Tibial nerve (tissue), 4 donors: ENCODE results near the gene WRAP73. TPM values are rescaled to one million over a fixed set of nuclear protein-coding genes. Genes with fewer than 3 reads are reported as not detected.

Experiments used
- DNase-seq, 2 donors: peaks; one replicate each; pipeline ENCODE4 v3.0.0-alpha.2; 2019; ENCODE audit warnings: low spot score in 2 of 2
- H3K27ac ChIP-seq, 4 donors: fragments of 200-600 bp; sonication (generic) in 3 of 4; one replicate each; pipeline ENCODE4 v1.5.1; 2017 to 2019; ENCODE audit warnings: mild to moderate bottlenecking in 1 of 4
- H3K27me3 ChIP-seq, 2 donors: fragments of 200-600 bp; sonication (generic) in 1 of 2; one replicate each; pipeline versions ENCODE4 v1.5.1 to v1.6.0; 2017 to 2019
- H3K36me3 ChIP-seq, 3 donors: fragments of 200-600 bp; sonication (generic); one replicate each; pipeline ENCODE4 v1.5.1; 2018 to 2019
- H3K4me1 ChIP-seq, 4 donors: fragments of 200-600 bp; sonication (generic) in 3 of 4; one replicate each; pipeline ENCODE4 v1.5.1; 2017 to 2019
- H3K4me3 ChIP-seq, 4 donors: fragments of 200-600 bp; sonication (generic) in 3 of 4; one replicate each; pipeline ENCODE4 v1.5.1; 2017 to 2019; ENCODE audit warnings: mild to moderate bottlenecking in 1 of 4, moderate library complexity in 1 of 4
- H3K9me3 ChIP-seq, 4 donors: fragments of 200-600 bp; sonication (generic) in 3 of 4; one replicate each; pipeline ENCODE4 v1.5.1; 2017 to 2019
- EP300 ChIP-seq, 2 donors: sonication (generic); formaldehyde crosslinking; IDR thresholded peaks; one replicate each; pipeline ENCODE4 v1.6.1; 2017; ENCODE audit warnings: antibody characterized with exemption in 2 of 2, mild to moderate bottlenecking in 1 of 2
- POLR2A ChIP-seq, 2 donors: fragments of 450-650 bp; IDR thresholded peaks; one replicate each; pipeline ENCODE4 v1.6.1; 2017; ENCODE audit warnings: antibody characterized with exemption in 2 of 2, mild to moderate bottlenecking in 2 of 2, moderate library complexity in 2 of 2
- WGBS, 2 donors: methylation state at CpG; one replicate each; pipeline ENCODE4 v1.1.5; 2018; 5-methylcytosine and 5-hydroxymethylcytosine counted together
- total RNA-seq, 4 donors: library from RNA; depleted of rRNA; stranded (reverse); fragments of >200 nt; gene quantifications; one replicate each; pipeline ENCODE4 v1.1.0, GENCODE V29; 2016
- TF ChIP-seq, protein P1 (sequence below), 5 experiments: fragments of 200-600 bp in 3 of 5; fragments of 450-650 bp in 2 of 5; sonication (generic) in 3 of 5; IDR thresholded peaks; one replicate each; pipeline ENCODE4 v1.5.1; 2016 to 2019; ENCODE audit warnings: antibody characterized with exemption in 5 of 5, mild to moderate bottlenecking in 3 of 5, moderate library complexity in 2 of 5

The WRAP73 gene
- total RNA-seq, 4 donors from 2014 or later, result 11.1 to 17.1 (median 12.9) TPM

DNA sequence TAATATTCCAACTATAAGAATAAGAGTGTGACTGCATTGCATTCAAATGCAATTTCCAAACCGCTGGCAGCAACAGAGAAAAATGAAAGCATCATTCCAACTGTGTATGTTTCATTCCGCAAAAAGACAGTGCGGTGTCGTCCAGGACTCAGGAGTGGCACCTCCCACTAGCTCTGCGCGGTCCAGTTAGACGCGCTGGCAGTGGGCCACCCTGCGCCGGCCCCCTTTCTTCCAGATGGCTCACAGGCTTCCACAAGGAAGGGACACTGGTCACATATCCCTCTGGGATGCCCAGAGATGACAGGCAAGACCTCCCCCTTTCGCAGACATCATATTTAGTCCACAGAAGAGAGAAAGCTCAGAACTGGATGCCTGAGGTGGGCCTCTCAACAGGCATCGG is 11.9 kb downstream of the WRAP73 start:
- TF ChIP-seq, protein P1, sequence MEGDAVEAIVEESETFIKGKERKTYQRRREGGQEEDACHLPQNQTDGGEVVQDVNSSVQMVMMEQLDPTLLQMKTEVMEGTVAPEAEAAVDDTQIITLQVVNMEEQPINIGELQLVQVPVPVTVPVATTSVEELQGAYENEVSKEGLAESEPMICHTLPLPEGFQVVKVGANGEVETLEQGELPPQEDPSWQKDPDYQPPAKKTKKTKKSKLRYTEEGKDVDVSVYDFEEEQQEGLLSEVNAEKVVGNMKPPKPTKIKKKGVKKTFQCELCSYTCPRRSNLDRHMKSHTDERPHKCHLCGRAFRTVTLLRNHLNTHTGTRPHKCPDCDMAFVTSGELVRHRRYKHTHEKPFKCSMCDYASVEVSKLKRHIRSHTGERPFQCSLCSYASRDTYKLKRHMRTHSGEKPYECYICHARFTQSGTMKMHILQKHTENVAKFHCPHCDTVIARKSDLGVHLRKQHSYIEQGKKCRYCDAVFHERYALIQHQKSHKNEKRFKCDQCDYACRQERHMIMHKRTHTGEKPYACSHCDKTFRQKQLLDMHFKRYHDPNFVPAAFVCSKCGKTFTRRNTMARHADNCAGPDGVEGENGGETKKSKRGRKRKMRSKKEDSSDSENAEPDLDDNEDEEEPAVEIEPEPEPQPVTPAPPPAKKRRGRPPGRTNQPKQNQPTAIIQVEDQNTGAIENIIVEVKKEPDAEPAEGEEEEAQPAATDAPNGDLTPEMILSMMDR (IDR thresholded peaks at IDR 0.05), result no peak
- no peak for TF ChIP-seq POLR2A (IDR thresholded peaks at IDR 0.05)
- no peak for TF ChIP-seq EP300 (IDR thresholded peaks at IDR 0.05)
- Histone ChIP-seq H3K4me1 (no peaks in the 10 kb centered on the region), H3K36me3 (peaks cover 0 to 100% (median 36%) of the 10 kb centered on the region in 3 donors), H3K9me3 (no peaks in the 10 kb centered on the region), H3K27me3 (no peaks in the 10 kb centered on the region), H3K27ac (no peak overlapping the region), H3K4me3 (no peak overlapping the region)
- WGBS, 2 donors, result 84 to 92% methylated on average over 12 of the region's 12 CpGs
- no peak for DNase-seq

DNA sequence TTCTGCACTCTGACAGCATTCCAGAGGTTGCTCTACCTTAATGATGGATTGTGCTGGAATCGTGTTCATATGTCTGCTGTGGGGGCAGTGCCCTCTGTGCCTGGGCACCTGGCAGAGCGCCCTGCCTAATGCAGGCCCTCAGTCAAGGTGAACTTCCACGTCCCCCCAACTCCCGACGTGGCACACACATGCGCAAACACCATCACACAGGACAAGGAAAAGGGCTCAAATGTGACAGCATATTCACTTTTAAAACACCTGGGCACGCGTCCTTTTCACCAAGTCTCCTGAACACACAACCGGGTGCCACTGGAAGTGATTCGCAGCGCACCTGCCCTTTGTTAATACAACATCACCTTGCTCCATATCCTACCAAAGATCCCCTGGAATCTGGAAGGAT is 13.4 kb downstream of the WRAP73 start:
- H3K4me1 ChIP-seq, result no peaks in the 10 kb centered on the region
- H3K27me3 ChIP-seq, result no peaks in the 10 kb centered on the region
- H3K36me3 ChIP-seq, result peaks cover 0 to 100% (median 36%) of the 10 kb centered on the region in 3 donors
- 95 to 96% methylated on average over 11 of the region's 11 CpGs for WGBS, 2 donors
- H3K9me3 ChIP-seq, result no peaks in the 10 kb centered on the region
- DNase-seq, result no peak
- no peak overlapping the region for H3K27ac ChIP-seq
- TF ChIP-seq EP300 (IDR thresholded peaks at IDR 0.05), result no peak
- TF ChIP-seq POLR2A (IDR thresholded peaks at IDR 0.05), result no peak
- TF ChIP-seq, protein P1 (IDR thresholded peaks at IDR 0.05), result no peak
- no peak overlapping the region for H3K4me3 ChIP-seq

DNA sequence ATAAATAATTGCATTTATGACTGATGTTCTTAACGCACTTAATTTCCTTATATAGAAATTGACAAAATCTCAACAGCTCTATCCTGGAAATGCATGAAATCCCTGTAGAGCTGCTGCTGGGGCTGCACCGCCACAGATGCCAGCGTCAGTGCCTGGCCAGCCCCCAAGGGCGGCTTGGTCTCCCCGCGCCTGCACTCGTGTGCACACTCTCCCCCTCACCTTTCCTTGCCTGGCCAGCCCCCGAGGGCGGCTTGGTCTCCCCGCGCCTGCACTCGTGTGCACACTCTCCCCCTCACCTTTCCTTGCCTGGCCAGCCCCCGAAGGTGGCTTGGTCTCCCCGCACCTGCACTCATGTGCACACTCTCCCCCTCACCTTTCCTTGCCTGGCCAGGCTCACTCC is 13.8 kb downstream of the WRAP73 start:
- Histone ChIP-seq H3K9me3 (no peaks in the 10 kb centered on the region), H3K27me3 (no peaks in the 10 kb centered on the region), H3K36me3 (peaks cover 0 to 100% (median 38%) of the 10 kb centered on the region in 3 donors), H3K4me1 (no peaks in the 10 kb centered on the region), H3K4me3 (no peak overlapping the region), H3K27ac (no peak overlapping the region)
- no peak for TF ChIP-seq POLR2A (IDR thresholded peaks at IDR 0.05)
- TF ChIP-seq EP300 (IDR thresholded peaks at IDR 0.05), result no peak
- TF ChIP-seq, protein P1 (IDR thresholded peaks at IDR 0.05), result no peak
- 90 to 95% methylated on average over 14 of the region's 14 CpGs for WGBS, 2 donors
- DNase-seq, result no peak

DNA sequence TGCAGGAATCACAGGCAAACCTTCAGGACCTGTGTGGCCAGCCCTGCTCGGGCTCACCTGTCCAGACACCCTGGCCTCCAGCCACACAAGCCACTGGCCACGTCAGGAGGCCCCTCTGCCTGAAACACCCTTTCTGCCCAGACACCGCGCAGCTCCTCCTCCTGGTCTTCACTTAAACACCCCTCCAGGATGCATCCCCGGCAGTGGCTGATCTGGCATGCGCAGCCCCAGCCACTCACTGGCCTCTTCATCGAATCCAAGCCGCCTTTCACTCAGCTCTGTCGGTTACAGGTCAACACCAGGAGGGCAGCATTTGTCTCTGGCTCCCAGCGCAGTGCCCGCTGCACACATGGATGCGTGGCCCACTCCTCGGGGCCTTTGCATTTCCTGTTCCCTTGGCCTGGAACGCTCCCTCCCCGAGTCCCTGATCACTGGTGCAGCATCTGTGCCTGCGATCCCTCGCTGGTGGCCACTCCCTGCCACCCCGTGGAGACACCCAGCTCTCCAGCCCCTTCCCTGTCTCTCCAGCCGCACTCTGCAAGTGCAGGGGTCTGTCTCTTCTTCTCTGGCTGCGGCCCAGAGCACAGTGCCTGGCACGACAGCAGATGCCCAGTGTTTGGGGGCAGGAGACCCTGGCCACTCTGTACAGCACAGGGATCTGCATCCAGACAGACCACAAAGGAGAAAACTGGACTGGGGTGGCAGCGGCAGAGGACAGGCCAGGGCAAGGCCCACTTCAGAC is 15.7 kb downstream of the WRAP73 start:
- Histone ChIP-seq H3K4me1 (no peaks in the 10 kb centered on the region), H3K4me3 (no peak overlapping the region), H3K27me3 (no peaks in the 10 kb centered on the region), H3K36me3 (peaks cover 0 to 100% (median 47%) of the 10 kb centered on the region in 3 donors), H3K9me3 (no peaks in the 10 kb centered on the region), H3K27ac (no peak overlapping the region)
- 92 to 94% methylated on average over 22 of the region's 22 CpGs for WGBS, 2 donors
- DNase-seq, result no peak
- TF ChIP-seq EP300 (IDR thresholded peaks at IDR 0.05) (no peak), POLR2A (IDR thresholded peaks at IDR 0.05) (no peak)
- TF ChIP-seq, protein P1 (IDR thresholded peaks at IDR 0.05), result no peak

DNA sequence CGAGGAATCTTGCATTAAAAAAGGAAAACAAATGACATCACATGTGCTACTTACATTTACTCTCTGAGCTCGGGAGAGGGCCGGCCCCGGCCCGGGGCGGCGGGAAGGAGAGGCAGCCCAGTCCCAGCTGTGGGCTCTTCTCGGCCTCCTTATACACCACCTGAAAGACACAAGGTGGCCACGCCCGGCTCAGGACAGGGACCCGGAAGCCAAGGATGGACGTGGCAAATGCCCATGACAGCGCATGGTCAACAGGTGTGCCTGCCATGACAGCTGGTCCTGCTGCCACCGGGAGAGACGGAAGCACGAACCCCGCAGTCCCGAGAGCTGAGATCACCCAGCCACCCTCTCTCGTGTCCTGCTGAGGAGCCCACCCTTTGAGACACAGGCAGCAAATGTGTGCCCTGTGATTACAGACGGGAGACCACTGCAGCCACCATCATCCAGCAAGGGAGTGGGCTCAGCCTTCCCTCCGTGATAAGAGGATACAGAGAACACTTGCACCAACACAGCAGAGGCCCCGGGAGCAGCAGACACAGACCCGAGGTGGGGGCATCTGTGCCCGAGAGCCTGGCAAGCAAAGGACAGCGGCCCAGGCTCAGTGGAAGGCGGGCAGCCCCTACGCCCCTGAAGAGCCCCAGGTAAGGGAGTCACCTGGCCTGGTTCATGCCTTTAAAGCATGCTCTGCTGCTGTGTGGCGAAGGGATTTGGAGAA is 16.4 kb downstream of the WRAP73 start:
- TF ChIP-seq EP300 (IDR thresholded peaks at IDR 0.05), result no peak
- no peak for TF ChIP-seq POLR2A (IDR thresholded peaks at IDR 0.05)
- TF ChIP-seq, protein P1 (IDR thresholded peaks at IDR 0.05), result no peak
- no peak overlapping the region for H3K27ac ChIP-seq
- H3K36me3 ChIP-seq, result peaks cover 2 to 100% (median 49%) of the 10 kb centered on the region in 3 donors
- DNase-seq, result no peak
- H3K4me1 ChIP-seq, result no peaks in the 10 kb centered on the region
- no peaks in the 10 kb centered on the region for H3K9me3 ChIP-seq
- 88 to 89% methylated on average over 26 to 27 of the region's 28 CpGs for WGBS, 2 donors
- no peak overlapping the region for H3K4me3 ChIP-seq
- H3K27me3 ChIP-seq, result no peaks in the 10 kb centered on the region
